ENCODE results near the gene TBC1D22A. TPM values are rescaled to one million over a fixed set of nuclear protein-coding genes. Genes with fewer than 3 reads are reported as not detected.

The TBC1D22A gene
- total RNA-seq, 1 experiment from 2014 or later: 14.3 TPM

- H3K79me2 ChIP-seq (ENCODE audit: low read length): no peaks in the 10 kb centered on the region
- no peaks in the 10 kb centered on the region for H4K20me1 ChIP-seq (ENCODE audit: low read length)
- H3K4me2 ChIP-seq (ENCODE audit: low read length): no peak overlapping the region
- no peak for TF ChIP-seq EZH2phosphoT487 (IDR thresholded peaks at IDR 0.05; ENCODE audit: borderline replicate concordance, low read length)
- no peak for TF ChIP-seq EZH2 (IDR thresholded peaks at IDR 0.05; ENCODE audit: low read length, unreplicated experiment)
- TF ChIP-seq, protein P1, sequence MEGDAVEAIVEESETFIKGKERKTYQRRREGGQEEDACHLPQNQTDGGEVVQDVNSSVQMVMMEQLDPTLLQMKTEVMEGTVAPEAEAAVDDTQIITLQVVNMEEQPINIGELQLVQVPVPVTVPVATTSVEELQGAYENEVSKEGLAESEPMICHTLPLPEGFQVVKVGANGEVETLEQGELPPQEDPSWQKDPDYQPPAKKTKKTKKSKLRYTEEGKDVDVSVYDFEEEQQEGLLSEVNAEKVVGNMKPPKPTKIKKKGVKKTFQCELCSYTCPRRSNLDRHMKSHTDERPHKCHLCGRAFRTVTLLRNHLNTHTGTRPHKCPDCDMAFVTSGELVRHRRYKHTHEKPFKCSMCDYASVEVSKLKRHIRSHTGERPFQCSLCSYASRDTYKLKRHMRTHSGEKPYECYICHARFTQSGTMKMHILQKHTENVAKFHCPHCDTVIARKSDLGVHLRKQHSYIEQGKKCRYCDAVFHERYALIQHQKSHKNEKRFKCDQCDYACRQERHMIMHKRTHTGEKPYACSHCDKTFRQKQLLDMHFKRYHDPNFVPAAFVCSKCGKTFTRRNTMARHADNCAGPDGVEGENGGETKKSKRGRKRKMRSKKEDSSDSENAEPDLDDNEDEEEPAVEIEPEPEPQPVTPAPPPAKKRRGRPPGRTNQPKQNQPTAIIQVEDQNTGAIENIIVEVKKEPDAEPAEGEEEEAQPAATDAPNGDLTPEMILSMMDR (conservative IDR thresholded peaks at IDR 0.05; ENCODE audit: low read depth, low read length): no peak
- H3K27me3 ChIP-seq (ENCODE audit: low read length): no peaks in the 10 kb centered on the region
- H3K9ac ChIP-seq (ENCODE audit: low read length): no peak overlapping the region
- H2AFZ ChIP-seq (ENCODE audit: low read length): no peak overlapping the region
- no peak for ATAC-seq
- intact Hi-C loops (cut with micrococcal nuclease): no loop called here
- H3K36me3 ChIP-seq (ENCODE audit: low read depth, low read length): no peaks in the 10 kb centered on the region
- H3K9me3 ChIP-seq (ENCODE audit: low read length): no peaks in the 10 kb centered on the region
- H3F3A ChIP-seq (ENCODE audit: low read length, unreplicated experiment): no peaks in the 10 kb centered on the region
- H3K9me2 ChIP-seq (replicated peaks; ENCODE audit: low read length): no peaks in the 10 kb centered on the region
- H3K27ac ChIP-seq (ENCODE audit: low read length): no peak overlapping the region
- POLR2A ChIA-PET (ENCODE audit: unreplicated experiment): no interaction called here
- BruUV-seq (replicated peaks): no TSS peak
- H3K4me1 ChIP-seq (ENCODE audit: insufficient read depth, low read length): peaks cover 15% of the 10 kb centered on the region
- CTCF ChIA-PET: no interaction called here
- no peak overlapping the region for H3K4me3 ChIP-seq (ENCODE audit: low read length)
- DNase-seq: no peak
These were observed 254.8 kb downstream of the TBC1D22A start for GRCh38 chr22:47017245-47017644.

DNA sequence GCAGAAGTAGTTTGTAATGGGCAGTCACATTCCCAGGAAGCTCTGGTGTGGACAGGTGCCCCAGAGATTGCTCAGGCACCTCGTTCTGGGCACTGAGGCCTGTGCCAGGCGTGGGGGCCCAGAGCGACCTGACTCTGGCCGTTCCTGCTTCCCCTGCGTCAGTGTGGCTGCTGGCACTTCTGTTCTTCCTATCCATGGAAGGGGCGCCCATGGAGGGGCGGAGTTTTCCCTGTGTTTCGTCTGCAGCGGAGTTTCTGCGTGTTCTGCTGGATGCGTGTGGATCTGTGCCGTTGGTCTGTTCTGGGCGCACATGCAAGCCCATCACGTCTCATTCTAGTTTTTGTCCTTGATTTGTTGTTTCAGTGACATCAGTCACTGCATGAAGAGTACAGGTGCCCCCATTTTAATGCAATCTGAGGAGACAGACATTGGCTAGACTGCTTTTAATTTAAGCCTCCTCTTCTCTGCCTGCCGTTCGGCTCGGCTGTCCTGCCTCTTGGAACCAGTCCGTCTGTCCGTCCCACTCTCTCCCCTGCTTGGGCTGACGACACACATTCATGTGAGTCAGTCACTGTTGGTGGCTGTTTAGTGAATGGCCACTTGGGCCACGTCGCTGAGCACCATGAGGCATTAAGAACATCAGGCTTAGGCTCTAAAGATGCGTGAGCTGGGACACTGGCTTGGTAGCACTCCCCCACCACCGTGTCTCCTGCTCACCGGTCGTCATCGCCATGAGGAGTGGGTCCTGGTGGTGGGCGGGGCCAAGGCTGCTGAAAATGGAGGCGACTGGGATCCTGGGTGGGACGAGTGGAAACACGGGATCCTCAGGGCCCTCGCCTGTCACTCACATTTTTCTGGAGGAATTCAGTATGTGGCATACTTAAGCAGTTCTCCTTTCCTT lies 255.8 kb downstream of the TBC1D22A start:
- H3K9ac ChIP-seq (ENCODE audit: low read length): no peak overlapping the region
- no peak overlapping the region for H3K4me2 ChIP-seq (ENCODE audit: low read length)
- H2AFZ ChIP-seq (ENCODE audit: low read length): no peak overlapping the region
- no peaks in the 10 kb centered on the region for H3K79me2 ChIP-seq (ENCODE audit: low read length)
- CTCF ChIA-PET: no interaction called here
- BruUV-seq (replicated peaks): no TSS peak
- H3F3A ChIP-seq (ENCODE audit: low read length, unreplicated experiment): no peaks in the 10 kb centered on the region
- intact Hi-C loops (cut with micrococcal nuclease): no loop called here
- no peaks in the 10 kb centered on the region for H3K9me3 ChIP-seq (ENCODE audit: low read length)
- no peaks in the 10 kb centered on the region for H3K27me3 ChIP-seq (ENCODE audit: low read length)
- TF ChIP-seq EZH2phosphoT487 (IDR thresholded peaks at IDR 0.05; ENCODE audit: borderline replicate concordance, low read length) (no peak), EZH2 (IDR thresholded peaks at IDR 0.05; ENCODE audit: low read length, unreplicated experiment) (no peak)
- TF ChIP-seq, protein P1 (conservative IDR thresholded peaks at IDR 0.05; ENCODE audit: low read depth, low read length): no peak
- DNase-seq (no peak), ATAC-seq (no peak)
- no peak overlapping the region for H3K4me3 ChIP-seq (ENCODE audit: low read length)
- H3K36me3 ChIP-seq (ENCODE audit: low read depth, low read length): no peaks in the 10 kb centered on the region
- H3K4me1 ChIP-seq (ENCODE audit: insufficient read depth, low read length): peaks cover 6% of the 10 kb centered on the region
- H3K27ac ChIP-seq (ENCODE audit: low read length): no peak overlapping the region
- POLR2A ChIA-PET (ENCODE audit: unreplicated experiment): no interaction called here
- H4K20me1 ChIP-seq (ENCODE audit: low read length): no peaks in the 10 kb centered on the region
- H3K9me2 ChIP-seq (replicated peaks; ENCODE audit: low read length): no peaks in the 10 kb centered on the region

Data from PC-3 (cell line).